BJ (cell line): ENCODE measurements around the gene OTUD7B. TPM values are rescaled to one million over a fixed set of nuclear protein-coding genes. Genes with fewer than 3 reads are reported as not detected.

ENCODE experiments used
- CTCF ChIA-PET: fragments of 350-600 bp; formaldehyde crosslinking; extraction: SDS; loops from one replicate; lab custom pipeline; 2021; ENCODE audit warnings: antibody characterized with exemption, inconsistent platforms; lab: Yijun Ruan, JAX
- POLR2A ChIA-PET: fragments of 300-600 bp; sonication (Branson Sonifier 250); formaldehyde crosslinking; extraction: SDS; loops from one replicate; lab custom pipeline; 2021; ENCODE audit warnings: antibody characterized with exemption; lab: Charles Lee
- DNase-seq: peaks from one replicate; pipeline ENCODE4 v3.0.0-alpha.2; 2011; ENCODE audit warnings: low read depth
- H3K27me3 ChIP-seq: 2 replicates; pipeline ENCODE4 v1.6.0; 2011; ENCODE audit warnings: low read length; ENCODE audit not compliant: control insufficient read depth, insufficient read depth
- H3K36me3 ChIP-seq: 2 replicates; pipeline ENCODE4 v1.5.1; 2011; ENCODE audit warnings: low read length; ENCODE audit not compliant: control insufficient read depth, insufficient read depth
- H3K4me3 ChIP-seq: 2 replicates; pipeline ENCODE4 v1.5.1; 2011; ENCODE audit warnings: low read depth, mild to moderate bottlenecking, control low read depth, low read length
- CTCF ChIP-seq: IDR thresholded peaks from 2 replicates; pipeline ENCODE4 v1.5.1; 2011; ENCODE audit warnings: low read depth, mild to moderate bottlenecking, control low read depth, inconsistent platforms, low read length, moderate library complexity; ENCODE audit not compliant: insufficient read depth
- polyA plus RNA-seq: library from polyadenylated mRNA; depleted of rRNA; stranded (reverse); fragments of >200 nt; gene quantifications from 2 replicates; pipeline ENCODE4 v1.2.3, GENCODE V29; 2011; rRNA removed

Gene OTUD7B
- polyA plus RNA-seq, 1 experiment: 10.1 TPM

GRCh38 chr1:149888247-149888998, 122.1 kb downstream of the OTUD7B start:
- Histone ChIP-seq H3K4me3 (peak overlapping the region; percentile 49), H3K27me3 (no peaks in the 10 kb centered on the region), H3K36me3 (no peaks in the 10 kb centered on the region)
- peak; percentile 74 for TF ChIP-seq CTCF
- POLR2A ChIA-PET: interaction anchor here (0.9 to 2.8 kb wide), 8 partner anchors 11 to 299 kb away, joined by 3 to 16 read pairs (median 4); partner anchors contain the start of gene BOLA1
- peak; percentile 51 for DNase-seq
- CTCF ChIA-PET: interaction anchor here (0.6 to 1.8 kb wide), 13 partner anchors 12 to 1132 kb away, joined by 3 to 6 read pairs (median 4); partner anchors contain the start of gene SF3B4

Other genes starting within 250 kb of the OTUD7B start
- gene FCGR1A, start 228.0 kb downstream of the OTUD7B start, polyA plus RNA-seq: not detected in 2 replicates
- 15.1 and 21.0 TPM in 2 replicates for gene BOLA1, start 111.2 kb downstream of the OTUD7B start, polyA plus RNA-seq
- 21.2 and 25.4 TPM in 2 replicates for gene SV2A, start 92.9 kb downstream of the OTUD7B start, polyA plus RNA-seq
- 37.8 and 37.9 TPM in 2 replicates for gene SF3B4, start 82.9 kb downstream of the OTUD7B start, polyA plus RNA-seq
- gene MTMR11, start 73.8 kb downstream of the OTUD7B start, polyA plus RNA-seq: 14.3 and 14.5 TPM in 2 replicates
- 29.0 and 47.0 TPM in 2 replicates for gene VPS45, start 57.0 kb upstream of the OTUD7B start, polyA plus RNA-seq
- gene PLEKHO1, start 139.2 kb upstream of the OTUD7B start, polyA plus RNA-seq: 27.9 and 41.3 TPM in 2 replicates
- gene ANP32E, start 225.4 kb upstream of the OTUD7B start, polyA plus RNA-seq: 6.1 and 14.8 TPM in 2 replicates
- not detected in 2 replicates for gene CA14, start 247.0 kb upstream of the OTUD7B start, polyA plus RNA-seq